Measurements from ENCODE around the gene CRKL. TPM values are rescaled to one million over a fixed set of nuclear protein-coding genes. Genes with fewer than 3 reads are reported as not detected.

The CRKL gene
- total RNA-seq, 1 experiment from 2014 or later = 106 TPM

- Histone ChIP-seq H3K56ac (ENCODE audit: insufficient read length, low read depth, low read length) (no peak overlapping the region), H2BK20ac (ENCODE audit: low read depth, low read length, poor library complexity, severe bottlenecking) (no peak overlapping the region), H3K27me3 (ENCODE audit: insufficient read depth, low read length) (no peaks in the 10 kb centered on the region), H3K9me3 (ENCODE audit: control insufficient read depth, low read depth, low read length) (no peaks in the 10 kb centered on the region), H3K14ac (ENCODE audit: insufficient read depth, low read length) (peak overlapping the region; percentile 16; the same call in 1 of the 2 replicates), H2BK5ac (ENCODE audit: insufficient read length, low read length) (no peak overlapping the region), H2AK5ac (ENCODE audit: insufficient read length, low read length) (no peak overlapping the region), H2BK12ac (ENCODE audit: insufficient read length, low read depth, low read length) (no peak overlapping the region), H3K4me2 (ENCODE audit: insufficient read depth, insufficient read length, low read length) (peak overlapping the region; percentile 57), H2AFZ (ENCODE audit: low read length) (no peak overlapping the region), H3K79me2 (ENCODE audit: insufficient read depth, low read length) (no peaks in the 10 kb centered on the region), H3K23me2 (ENCODE audit: insufficient read length, low read depth, low read length, poor library complexity, severe bottlenecking) (peaks cover 11% of the 10 kb centered on the region), H4K20me1 (ENCODE audit: control insufficient read depth, insufficient read depth, insufficient read length) (no peaks in the 10 kb centered on the region), H3T11ph (ENCODE audit: low read length) (no peak overlapping the region), H3K27ac (ENCODE audit: insufficient read length, low read depth, low read length) (no peak overlapping the region), H2BK15ac (ENCODE audit: low read depth, low read length) (no peak overlapping the region), H3K4me1 (ENCODE audit: insufficient read depth, low read length) (no peaks in the 10 kb centered on the region; the same call in 1 of the 2 replicates), H3K23ac (ENCODE audit: insufficient read length, low read depth, low read length) (no peak overlapping the region), H4K8ac (replicated peaks; ENCODE audit: insufficient read length, low read depth, low read length) (no peak overlapping the region), H2BK120ac (ENCODE audit: low read depth, low read length, poor library complexity, severe bottlenecking) (no peak overlapping the region), H3K4ac (ENCODE audit: low read depth, low read length) (no peak overlapping the region), H4K5ac (ENCODE audit: insufficient read length, low read depth, low read length) (no peak overlapping the region), H3K79me1 (ENCODE audit: insufficient read depth, low read depth, low read length, poor library complexity, severe bottlenecking) (no peaks in the 10 kb centered on the region), H4K91ac (ENCODE audit: insufficient read length, low read depth, low read length) (no peak overlapping the region), H3K9ac (ENCODE audit: extremely low read depth, insufficient read length, low read length) (peak overlapping the region; percentile 48), H3K18ac (ENCODE audit: insufficient read length, low read depth, low read length) (peak overlapping the region; percentile 13)
- TF ChIP-seq CTCF (conservative IDR thresholded peaks at IDR 0.05) = no peak
- Mint-ChIP-seq H3K36me3 (ENCODE audit: insufficient read depth in 1 of 3, low read depth in 3 of 3) (peaks cover 0 to 11% (median 0%) of the 10 kb centered on the region in 3 experiments; a peak in 3 of 7 replicates), H3K4me1 (peaks cover 11 to 17% of the 10 kb centered on the region in 2 experiments), H3K27ac (peak overlapping the region; percentile 63 to 96 (median 93); a peak in 4 of 7 replicates), H3K4me3 (peak overlapping the region; percentile 88 to 92), H3K9me3 (no peaks in the 10 kb centered on the region), H3K27me3 (ENCODE audit: low read depth) (no peaks in the 10 kb centered on the region)
- no CpG with 5 or more reads among the region's 26 CpGs for WGBS (ENCODE audit: extremely low coverage, insufficient read length, low lambda C conversion rate)
- no peak for DNase-seq
Measured at GRCh38 chr22:21000987-21001600, 83.9 kb downstream of the CRKL start.
